Bronchial epithelial cell (primary cell): ENCODE data around the gene DUS2. TPM values are rescaled to one million over a fixed set of nuclear protein-coding genes. Genes with fewer than 3 reads are reported as not detected.
"Not testable (repeated sequence)": the region's sequence is repeated elsewhere in the genome, so short reads cannot be mapped to it uniquely, and the experiment has no call there.

ENCODE experiments used
- DNase-seq: peaks from one replicate; pipeline ENCODE4 v3.0.0-alpha.2; 2010; ENCODE audit warnings: low read depth
- FAIRE-seq: peaks from 2 replicates; lab custom pipeline; 2011; peaks lifted over from hg19 to GRCh38; lab: Jason Lieb, UNC
- H3K27me3 ChIP-seq: 2 replicates; pipeline ENCODE4 v1.5.1; 2011; ENCODE audit warnings: low read length; ENCODE audit not compliant: control insufficient read depth, insufficient read depth
- H3K36me3 ChIP-seq: 2 replicates; pipeline ENCODE4 v1.5.1; 2011; ENCODE audit warnings: low read length; ENCODE audit not compliant: control insufficient read depth, insufficient read depth
- H3K4me3 ChIP-seq: 2 replicates; pipeline ENCODE4 v1.5.1; 2011; ENCODE audit warnings: mild to moderate bottlenecking, low read depth, low read length, control low read depth
- CTCF ChIP-seq: IDR thresholded peaks from 2 replicates; pipeline ENCODE4 v1.5.1; 2011; ENCODE audit warnings: mild to moderate bottlenecking, moderate library complexity, low read length, control low read depth, inconsistent platforms; ENCODE audit not compliant: insufficient read depth, severe bottlenecking
- total RNA-seq: library from RNA; depleted of rRNA; stranded (reverse); fragments of >200 nt; gene quantifications from 2 replicates; pipeline ENCODE4 v1.2.1, GENCODE V29; 2014

Gene DUS2
- total RNA-seq, 1 donor from 2014 or later = 23.7 TPM

DNA sequence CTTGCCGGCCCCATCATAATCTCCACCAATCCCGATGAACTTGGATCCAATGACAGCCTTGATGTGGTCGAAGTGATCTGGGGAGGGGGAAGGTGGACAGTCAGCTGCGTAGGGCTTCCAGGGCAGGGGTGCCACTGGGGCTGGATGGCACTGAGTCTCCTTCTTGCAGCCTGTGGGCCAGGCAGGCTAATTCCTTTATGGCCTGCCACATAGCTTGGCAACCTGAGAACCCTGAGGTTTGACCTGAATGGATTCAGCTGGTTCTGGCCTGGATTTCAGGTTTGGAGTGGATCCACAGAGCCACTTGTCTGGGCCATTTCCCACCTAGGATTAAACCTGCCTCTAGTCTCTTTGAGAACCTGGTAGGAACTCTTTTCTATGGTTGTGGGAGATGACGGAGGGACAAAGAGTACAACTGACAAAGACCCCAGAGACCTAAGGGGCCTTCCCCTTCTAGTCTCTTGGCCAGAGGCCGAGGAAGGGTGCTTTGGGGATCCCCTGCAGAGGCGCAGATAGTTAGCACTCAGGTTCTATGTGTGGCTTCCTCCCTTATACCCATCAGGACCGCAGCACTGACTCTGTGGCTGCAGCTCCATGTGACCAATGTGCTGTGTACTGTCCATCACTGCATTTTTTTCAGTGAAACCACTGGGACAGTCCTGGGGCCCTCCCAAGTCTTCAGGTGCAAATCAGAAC is 33.6 kb upstream of the DUS2 start:
- Histone ChIP-seq H3K4me3 (no peak overlapping the region), H3K36me3 (no peaks in the 10 kb centered on the region), H3K27me3 (no peaks in the 10 kb centered on the region)
- FAIRE-seq (no peak), DNase-seq (no peak)
- TF ChIP-seq CTCF = no peak

DNA sequence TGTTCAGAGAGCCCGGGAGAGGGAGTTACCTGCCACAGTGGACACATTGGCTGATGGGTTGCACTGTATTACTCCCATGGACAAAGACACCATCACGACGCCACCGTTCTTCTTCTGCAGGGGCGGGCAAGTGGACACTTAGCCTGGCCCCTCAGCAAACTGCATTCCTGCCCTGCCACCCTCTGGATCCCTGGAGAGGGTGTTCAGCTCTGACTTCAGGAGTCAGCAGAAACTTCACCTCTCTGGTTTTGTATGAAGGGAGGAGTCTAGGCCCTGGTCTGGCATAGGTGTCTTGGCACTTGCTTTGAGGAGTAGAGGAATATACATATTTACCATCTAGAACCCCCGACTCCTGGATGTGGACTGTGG is 33.1 kb upstream of the DUS2 start:
- no peaks in the 10 kb centered on the region for H3K36me3 ChIP-seq
- FAIRE-seq (no peak), DNase-seq (no peak)
- H3K27me3 ChIP-seq = no peaks in the 10 kb centered on the region
- H3K4me3 ChIP-seq = no peak overlapping the region
- TF ChIP-seq CTCF = no peak

GRCh38 chr16:67992661-67993206 is 30.4 kb upstream of the DUS2 start:
- DNase-seq (no peak), FAIRE-seq (no peak)
- Histone ChIP-seq H3K4me3 (no peak overlapping the region), H3K27me3 (no peaks in the 10 kb centered on the region), H3K36me3 (no peaks in the 10 kb centered on the region)
- TF ChIP-seq CTCF = no peak

DNA sequence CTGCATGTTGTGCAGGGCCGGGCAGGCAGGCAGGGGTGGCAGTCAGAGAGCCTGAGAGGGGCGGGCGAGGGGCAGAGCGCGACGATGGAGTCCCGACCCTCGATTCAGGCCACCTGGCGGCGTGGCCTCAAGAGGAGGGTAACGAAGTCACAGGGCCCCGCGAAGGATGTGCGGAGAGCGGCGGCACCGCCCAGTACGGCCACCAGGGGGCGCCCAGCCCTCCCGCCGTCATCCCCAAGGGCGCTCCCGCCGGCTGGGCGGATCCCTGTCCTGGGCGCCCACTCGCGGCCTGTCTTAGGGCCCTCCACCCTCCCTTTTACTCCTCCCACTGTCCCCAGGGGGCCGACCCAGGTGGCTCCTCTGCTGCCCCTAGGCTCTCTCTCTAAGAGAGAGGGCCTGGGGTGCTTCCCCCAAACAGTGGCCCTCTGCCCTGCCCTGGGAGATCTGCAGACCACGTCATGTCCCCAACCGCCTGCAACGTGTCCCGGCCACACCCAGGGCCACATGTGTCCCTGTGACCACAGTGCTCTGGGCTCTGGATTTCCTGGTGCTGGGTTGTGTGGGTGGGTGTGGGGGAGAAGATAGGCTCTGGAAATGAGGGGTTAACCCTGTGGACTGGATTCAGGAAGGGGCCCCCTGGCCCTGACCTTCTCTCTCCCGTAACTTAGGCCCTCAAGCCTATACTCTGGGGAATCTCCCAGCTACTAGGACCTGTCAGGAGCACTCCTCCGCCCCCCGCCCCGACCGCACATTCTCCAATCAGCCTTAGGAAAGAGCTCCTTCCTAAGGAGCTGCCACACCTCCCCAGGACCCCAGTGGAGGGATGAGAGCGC is 29.7 kb upstream of the DUS2 start:
- FAIRE-seq (no peak), DNase-seq (peak; percentile 29)
- Histone ChIP-seq H3K27me3 (no peaks in the 10 kb centered on the region), H3K36me3 (no peaks in the 10 kb centered on the region), H3K4me3 (peak overlapping the region; percentile 18)
- peak; percentile 97 for TF ChIP-seq CTCF

GRCh38 chr16:67994040-67994408 is 29.1 kb upstream of the DUS2 start:
- not testable (repeated sequence) for H3K27me3 ChIP-seq, H3K36me3 ChIP-seq, FAIRE-seq, DNase-seq, H3K4me3 ChIP-seq

DNA sequence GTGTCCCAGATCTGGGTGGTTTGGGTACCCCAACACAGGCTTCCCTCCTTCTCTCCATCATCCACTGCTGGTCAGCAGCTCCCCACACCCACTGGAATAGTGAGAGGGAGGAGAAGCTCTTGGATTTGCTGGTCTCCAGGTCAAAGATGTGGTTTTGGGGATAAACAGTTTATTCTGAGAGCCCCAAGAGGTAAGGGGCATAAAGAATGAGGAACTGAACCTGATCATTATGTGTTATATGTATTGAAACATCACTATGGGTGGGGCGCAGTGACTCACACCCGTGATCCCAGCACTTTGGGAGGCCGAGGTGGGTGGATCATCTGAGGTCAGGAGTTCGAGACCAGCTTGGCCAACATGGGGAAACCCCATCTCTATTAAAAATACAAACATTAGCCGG is 27.7 kb upstream of the DUS2 start:
- no peak overlapping the region for H3K4me3 ChIP-seq
- FAIRE-seq (no peak), DNase-seq (peak; percentile 26)
- no peaks in the 10 kb centered on the region for H3K36me3 ChIP-seq
- no peaks in the 10 kb centered on the region for H3K27me3 ChIP-seq
- no peak for TF ChIP-seq CTCF
